Measurements from ENCODE around the gene RECQL5. TPM values are rescaled to one million over a fixed set of nuclear protein-coding genes. Genes with fewer than 3 reads are reported as not detected.
"Not testable (repeated sequence)": the region's sequence is repeated elsewhere in the genome, so short reads cannot be mapped to it uniquely, and the experiment has no call there.

Gene RECQL5
- total RNA-seq, 1 experiment from 2014 or later: 40.0 TPM

- not testable (repeated sequence) for H3K23ac ChIP-seq (ENCODE audit: insufficient read length, low read depth, low read length); H3K4me1 Mint-ChIP-seq; H4K20me1 ChIP-seq (ENCODE audit: control insufficient read depth, insufficient read depth, insufficient read length); H3K18ac ChIP-seq (ENCODE audit: insufficient read length, low read depth, low read length); H3K4me3 Mint-ChIP-seq; H2BK120ac ChIP-seq (ENCODE audit: low read depth, low read length, poor library complexity, severe bottlenecking); H3K27me3 Mint-ChIP-seq (ENCODE audit: low read depth); H3K27ac ChIP-seq (ENCODE audit: insufficient read length, low read depth, low read length); H2BK15ac ChIP-seq (ENCODE audit: low read depth, low read length); H2BK5ac ChIP-seq (ENCODE audit: insufficient read length, low read length); H2BK20ac ChIP-seq (ENCODE audit: low read depth, low read length, poor library complexity, severe bottlenecking); H4K5ac ChIP-seq (ENCODE audit: insufficient read length, low read depth, low read length); H3T11ph ChIP-seq (ENCODE audit: low read length); H4K8ac ChIP-seq (replicated peaks; ENCODE audit: insufficient read length, low read depth, low read length); H3K14ac ChIP-seq (ENCODE audit: insufficient read depth, low read length); H3K9me3 Mint-ChIP-seq; H2BK12ac ChIP-seq (ENCODE audit: insufficient read length, low read depth, low read length); H3K36me3 Mint-ChIP-seq (ENCODE audit: insufficient read depth in 1 of 3, low read depth in 3 of 3); DNase-seq; H3K27me3 ChIP-seq (ENCODE audit: insufficient read depth, low read length); H2AK5ac ChIP-seq (ENCODE audit: insufficient read length, low read length); H3K9ac ChIP-seq (ENCODE audit: extremely low read depth, insufficient read length, low read length); H3K4ac ChIP-seq (ENCODE audit: low read depth, low read length); H4K91ac ChIP-seq (ENCODE audit: insufficient read length, low read depth, low read length); H3K79me1 ChIP-seq (ENCODE audit: insufficient read depth, low read depth, low read length, poor library complexity, severe bottlenecking); H3K56ac ChIP-seq (ENCODE audit: insufficient read length, low read depth, low read length); H3K23me2 ChIP-seq (ENCODE audit: insufficient read length, low read depth, low read length, poor library complexity, severe bottlenecking); H3K79me2 ChIP-seq (ENCODE audit: insufficient read depth, low read length); H3K9me3 ChIP-seq (ENCODE audit: control insufficient read depth, low read depth, low read length); H3K4me2 ChIP-seq (ENCODE audit: insufficient read depth, insufficient read length, low read length); H2AFZ ChIP-seq (ENCODE audit: low read length); H3K27ac Mint-ChIP-seq; H3K4me1 ChIP-seq (ENCODE audit: insufficient read depth, low read length)
- no CpG with 5 or more reads among the region's 23 CpGs for WGBS (ENCODE audit: extremely low coverage, insufficient read length, low lambda C conversion rate)
These were observed 85.7 kb downstream of the RECQL5 start for GRCh38 chr17:75581121-75581725.

Other genes starting within 250 kb of the RECQL5 start
- 61.4 and 67.9 TPM in 2 replicates for gene TMEM94, start 210.5 kb downstream of the RECQL5 start, total RNA-seq (2021)
- 35.2 and 37.0 TPM in 2 replicates for gene CASKIN2, start 151.6 kb downstream of the RECQL5 start, total RNA-seq (2021)
- 44.5 and 45.5 TPM in 2 replicates for gene TSEN54, start 150.6 kb downstream of the RECQL5 start, total RNA-seq (2021)
- 85.9 and 90.4 TPM in 2 replicates for gene LLGL2, start 141.5 kb downstream of the RECQL5 start, total RNA-seq (2021)
- 35.3 and 41.9 TPM in 2 replicates for gene MYO15B, start 79.4 kb downstream of the RECQL5 start, total RNA-seq (2021)
- gene SMIM5, start 33.7 kb downstream of the RECQL5 start, total RNA-seq (2021): 0.20 and 0.24 TPM in 2 replicates
- 82.6 and 89.7 TPM in 2 replicates for gene SAP30BP, start 184 bp upstream of the RECQL5 start, total RNA-seq (2021)
- 3.9 and 5.3 TPM in 2 replicates for gene ITGB4, start 54.3 kb upstream of the RECQL5 start, total RNA-seq (2021)
- gene GALK1, start 98.0 kb upstream of the RECQL5 start, total RNA-seq (2021): 36.7 and 38.4 TPM in 2 replicates
- 35.6 and 36.4 TPM in 2 replicates for gene UNK, start 117.7 kb upstream of the RECQL5 start, total RNA-seq (2021)
- gene UNC13D, start 177.2 kb upstream of the RECQL5 start, total RNA-seq (2021): 6.3 and 6.8 TPM in 2 replicates
- 59.2 and 63.2 TPM in 2 replicates for gene WBP2, start 188.2 kb upstream of the RECQL5 start, total RNA-seq (2021)
- 5.5 and 6.9 TPM in 2 replicates for gene TRIM47, start 211.4 kb upstream of the RECQL5 start, total RNA-seq (2021)
- gene TRIM65, start 229.8 kb upstream of the RECQL5 start, total RNA-seq (2021): 34.1 and 39.6 TPM in 2 replicates
- 108 and 118 TPM in 2 replicates for gene MRPL38, start 237.7 kb upstream of the RECQL5 start, total RNA-seq (2021)

Measured in H9 (cell line).